IPS-NIHi7 (cell line): ENCODE measurements around the gene ARHGAP27.
"Not testable (repeated sequence)": the region's sequence is repeated elsewhere in the genome, so short reads cannot be mapped to it uniquely, and the experiment has no call there.

Experiments
- DNase-seq: peaks from one replicate; pipeline ENCODE4 v3.0.0; 2012; ENCODE audit warnings: mixed read lengths; ENCODE audit errors: extremely low spot score

ARHGAP27 gene

GRCh38 chr17:45363498-45363897, 69.2 kb downstream of the ARHGAP27 start:
- DNase-seq, result no peak

GRCh38 chr17:45361976-45362375, 70.7 kb downstream of the ARHGAP27 start:
- peak; percentile 2 for DNase-seq

DNA sequence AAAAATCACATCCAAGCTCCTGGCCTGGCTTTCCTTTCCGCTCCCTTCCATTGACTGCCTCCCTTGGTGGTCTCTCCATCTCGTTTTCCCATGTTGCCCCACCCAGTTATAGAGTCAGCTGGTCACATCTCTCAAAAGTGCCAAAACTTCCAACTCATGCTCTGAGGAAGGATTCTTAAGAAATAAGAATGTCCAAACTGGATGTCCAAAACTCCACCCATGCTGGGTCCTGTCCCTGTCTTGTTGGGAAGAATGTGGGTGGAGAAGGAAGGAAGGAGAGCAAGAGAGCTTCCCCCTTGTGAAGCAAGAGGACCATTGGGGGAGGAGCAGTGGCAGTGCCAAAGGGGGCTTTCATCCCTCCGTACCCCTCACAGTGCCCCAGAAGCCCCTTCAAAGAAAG, 71.2 kb downstream of the ARHGAP27 start:
- DNase-seq, result peak; percentile 1

GRCh38 chr17:45357364-45357997, 75.2 kb downstream of the ARHGAP27 start:
- DNase-seq, result no peak

DNA sequence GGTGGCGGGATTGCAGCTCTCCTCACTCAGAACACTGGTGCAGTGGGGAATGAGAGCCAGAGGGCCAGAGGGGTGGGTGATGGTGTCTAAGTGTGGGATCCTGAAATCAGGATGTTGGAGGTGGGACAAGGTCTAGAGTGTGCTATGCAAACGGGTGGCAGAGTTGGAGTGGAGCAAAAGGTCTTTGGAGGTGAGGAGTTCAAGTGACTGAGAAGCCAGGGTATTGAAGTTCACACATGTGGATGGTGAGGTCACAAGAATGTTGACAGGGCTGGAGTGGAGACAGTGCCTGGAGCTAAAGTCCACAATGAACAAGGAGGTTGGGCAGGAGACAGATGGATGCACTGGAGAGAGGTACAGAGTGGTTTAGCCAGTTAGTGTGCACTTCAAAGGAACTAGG, 77.6 kb downstream of the ARHGAP27 start:
- peak; percentile 7 for DNase-seq

DNA sequence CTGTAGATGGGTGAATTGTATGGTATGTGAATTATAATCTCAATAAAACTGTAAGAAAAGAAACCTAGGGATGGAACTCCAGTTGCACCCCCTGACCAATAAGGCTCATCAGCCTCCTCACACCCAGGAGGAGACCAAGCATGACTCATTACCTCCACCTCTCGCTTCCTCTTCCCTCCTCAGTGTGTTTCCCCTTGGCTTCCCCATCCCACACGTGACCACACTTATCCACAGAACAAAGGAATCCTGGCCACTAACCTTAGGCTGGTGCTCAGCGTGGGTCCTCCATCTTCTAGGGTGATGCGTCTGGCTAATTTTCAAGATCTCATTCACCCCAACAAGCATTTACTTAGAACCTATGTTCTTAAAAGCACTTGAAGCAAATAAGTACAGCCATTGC, 79.6 kb downstream of the ARHGAP27 start:
- DNase-seq, result peak; percentile 5

- DNase-seq, result no peak
Observed at GRCh38 chr17:45351831-45352230, 80.8 kb downstream of the ARHGAP27 start.

GRCh38 chr17:45347444-45347843, 85.2 kb downstream of the ARHGAP27 start:
- DNase-seq, result peak; percentile 1

DNA sequence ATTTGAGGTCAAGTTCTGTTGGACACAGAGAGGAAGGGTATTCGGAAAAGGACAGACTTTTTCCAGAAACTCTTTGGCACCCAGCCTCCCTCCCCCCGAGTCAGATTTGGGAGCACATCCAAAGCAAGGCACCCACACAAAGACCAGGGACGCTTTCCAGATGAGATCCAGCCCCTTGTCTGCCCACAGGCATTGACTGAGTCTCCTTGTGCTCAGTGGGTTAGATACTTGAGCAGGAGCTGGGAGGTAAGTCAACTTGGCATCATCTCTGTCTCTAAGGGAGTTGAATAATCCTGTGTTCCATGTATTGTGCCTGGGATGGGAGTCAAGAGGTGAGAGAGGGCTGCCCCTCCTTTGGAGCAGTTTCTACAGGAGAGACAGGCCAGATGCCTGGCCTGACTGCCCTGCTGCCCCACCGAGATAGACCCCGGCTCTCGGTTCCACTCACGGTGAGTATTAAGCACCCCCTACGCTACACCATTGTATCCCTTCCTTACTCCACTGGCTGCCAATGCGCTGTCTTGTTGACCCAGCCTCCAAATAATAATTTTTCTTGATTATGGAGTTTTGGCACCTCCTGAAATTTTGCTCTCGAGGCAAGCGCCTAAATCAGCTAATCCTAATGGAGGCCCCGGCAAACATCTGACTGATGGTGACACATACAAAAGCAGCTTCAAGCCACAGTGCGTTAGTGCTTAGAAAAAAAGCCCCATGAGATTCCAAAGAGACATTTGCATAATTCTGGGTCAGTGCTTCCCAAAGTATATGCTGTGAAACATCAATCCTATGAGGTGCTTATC, 86.3 kb downstream of the ARHGAP27 start:
- DNase-seq, result peak; percentile 6

DNA sequence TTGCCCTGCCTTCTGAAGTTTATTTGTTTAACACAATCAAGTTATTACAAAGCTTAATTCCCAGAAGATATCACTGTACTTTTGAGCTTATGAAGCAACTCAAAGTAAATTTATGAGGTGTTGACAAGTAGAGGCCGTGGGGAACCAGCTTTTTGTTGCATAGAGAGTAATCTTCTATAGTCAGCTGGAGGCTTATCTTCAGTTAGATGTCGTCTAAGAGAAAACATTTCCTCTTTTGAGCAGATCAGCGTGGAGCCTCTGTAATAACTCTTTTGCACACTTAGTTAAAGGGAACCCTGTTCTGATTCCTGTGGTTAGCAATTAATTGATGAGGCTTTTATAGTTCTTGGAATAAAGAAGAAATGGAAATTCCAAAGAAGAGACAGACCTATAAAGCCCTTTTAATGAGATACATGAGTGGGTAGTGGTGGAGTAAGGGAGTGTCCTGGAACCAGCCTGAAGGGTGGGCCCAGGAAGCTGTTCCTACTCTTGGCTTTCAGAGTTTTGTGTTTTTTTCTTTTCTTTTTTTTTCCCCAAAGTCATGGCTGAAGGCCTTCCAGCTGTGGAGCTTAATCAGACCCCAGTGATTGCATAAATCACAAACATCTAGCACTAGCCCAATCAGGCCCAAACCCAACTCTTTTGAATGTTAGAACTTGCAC, 87.0 kb downstream of the ARHGAP27 start:
- peak; percentile 1 for DNase-seq

DNA sequence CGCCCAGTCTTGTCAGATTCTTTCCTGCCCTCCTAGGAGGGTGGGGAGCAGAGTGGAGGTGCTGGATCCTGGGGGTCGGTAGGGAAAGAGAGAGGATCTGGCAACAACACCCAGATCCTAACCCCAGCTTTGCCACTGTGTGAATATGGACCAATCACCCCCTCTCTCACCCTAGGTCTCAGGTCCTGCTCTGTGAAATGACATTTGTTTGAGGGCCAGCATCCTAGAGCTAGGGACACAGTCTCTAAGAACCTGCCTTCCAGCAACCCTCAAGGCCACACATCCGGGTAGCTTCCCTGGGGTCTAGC, 87.5 kb downstream of the ARHGAP27 start:
- peak; percentile 6 for DNase-seq

DNA sequence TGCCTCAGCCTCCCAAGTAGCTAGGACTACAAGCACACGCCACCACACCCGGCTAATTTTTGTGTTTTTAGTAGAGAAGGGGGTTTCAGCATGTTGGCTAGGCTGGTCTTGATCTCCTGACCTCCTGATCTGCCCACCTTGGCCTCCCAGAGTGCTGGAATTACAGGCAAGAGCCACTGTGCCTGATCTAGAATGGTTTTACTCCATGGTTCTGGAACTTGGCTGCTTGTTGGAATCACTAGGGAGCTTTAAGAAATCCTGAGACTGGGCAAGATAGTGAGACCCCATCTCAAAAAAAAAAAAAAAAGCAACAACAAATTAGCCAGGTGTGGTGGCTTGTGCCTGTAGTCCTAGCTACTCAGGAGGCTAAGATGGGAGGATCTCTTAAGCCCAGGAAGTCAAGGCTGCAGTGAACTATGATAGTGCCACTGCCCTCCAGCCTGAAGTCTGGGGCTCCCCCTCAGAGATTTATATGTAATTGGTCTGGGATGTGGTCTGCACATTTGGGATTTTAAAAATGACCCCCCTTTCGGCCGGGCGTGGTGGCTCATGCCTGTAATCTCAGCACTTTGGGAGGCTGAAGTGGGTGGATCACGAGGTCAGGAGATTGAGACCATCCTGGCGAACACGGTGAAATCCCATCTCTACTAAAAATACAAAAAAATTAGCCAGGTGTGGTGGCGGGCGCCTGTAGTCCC, 88.6 kb downstream of the ARHGAP27 start:
- DNase-seq, result not testable (repeated sequence)
